Lower leg skin (tissue), 4 donors: Measurements from ENCODE around the gene UGT1A1. TPM values are rescaled to one million over a fixed set of nuclear protein-coding genes. Genes with fewer than 3 reads are reported as not detected.
"Not testable (repeated sequence)": the region's sequence is repeated elsewhere in the genome, so short reads cannot be mapped to it uniquely, and the experiment has no call there.

Source experiments
- DNase-seq, 2 donors: peaks; one replicate each; pipeline ENCODE4 v3.0.0-alpha.2; 2019; ENCODE audit warnings: low spot score in 2 of 2
- H3K4me3 ChIP-seq: fragments of 200-600 bp; sonication (generic); 2 replicates; pipeline ENCODE4 v1.5.1; 2017; ENCODE audit warnings: mild to moderate bottlenecking, low read depth; ENCODE audit not compliant: poor library complexity, severe bottlenecking
- CTCF ChIP-seq, 3 donors: fragments of 450-650 bp; IDR thresholded peaks; one replicate each; pipeline ENCODE4 v1.5.1; 2016; ENCODE audit warnings: antibody characterized with exemption in 3 of 3, mild to moderate bottlenecking in 3 of 3, moderate library complexity in 2 of 3
- POLR2A ChIP-seq, 2 donors: fragments of 450-650 bp; IDR thresholded peaks; one replicate each; pipeline ENCODE4 v1.6.1; 2016 to 2017; ENCODE audit warnings: antibody characterized with exemption in 2 of 2, mild to moderate bottlenecking in 1 of 2, moderate library complexity in 1 of 2
- WGBS, 2 donors: methylation state at CpG; one replicate each; pipeline ENCODE4 v1.1.5; 2018; 5-methylcytosine and 5-hydroxymethylcytosine counted together
- intact Hi-C: fragments of 100-400 bp; cut with DNase I; formaldehyde crosslinking; loops from one replicate; pipeline ENCODE4 v1.15.0; 2023; ENCODE audit warnings: low total_unique reads
- total RNA-seq, 4 donors: library from RNA; depleted of rRNA; stranded (reverse); fragments of >200 nt; gene quantifications; one replicate each; pipeline ENCODE4 v1.1.0, GENCODE V29; 2016

UGT1A1 gene
- total RNA-seq, 4 donors from 2014 or later = 0.21 to 0.80 (median 0.36) TPM

GRCh38 chr2:233718552-233718951 is 41.5 kb upstream of the UGT1A1 start, which contains the start of gene UGT1A4:
Gene UGT1A4 (plus strand): TSS chr2:233718736. CDS start chr2:233718821, 85 bp downstream.
- no peak for DNase-seq
- intact Hi-C loops = no loop called here
- H3K4me3 ChIP-seq = no peak within 1 kb of the TSS
- no peak for TF ChIP-seq CTCF (IDR thresholded peaks at IDR 0.05)
- TF ChIP-seq POLR2A (IDR thresholded peaks at IDR 0.05) = no peak
- WGBS, 2 donors = 80 to 87% methylated on average over 7 of the region's 7 CpGs

- WGBS, 2 donors = 70 to 83% methylated on average over 8 of the region's 8 CpGs
- DNase-seq = no peak
- no peak within 1 kb of the TSS for H3K4me3 ChIP-seq
- TF ChIP-seq POLR2A (IDR thresholded peaks at IDR 0.05) (no peak), CTCF (IDR thresholded peaks at IDR 0.05) (no peak)
- intact Hi-C loops = no loop called here
Measured at GRCh38 chr2:233728723-233729301, 31.3 kb upstream of the UGT1A1 start, which contains the start of gene UGT1A3. Gene UGT1A3 (plus strand): TSS chr2:233729042. CDS start chr2:233729127, 85 bp downstream.

- H3K4me3 ChIP-seq, DNase-seq, intact Hi-C loops: not testable (repeated sequence)
- WGBS, 2 donors = 82 to 86% methylated on average over 11 to 14 of the region's 14 CpGs
Measured at GRCh38 chr2:233736868-233737653, 23.0 kb upstream of the UGT1A1 start.

- TF ChIP-seq POLR2A (IDR thresholded peaks at IDR 0.05) (no peak), CTCF (IDR thresholded peaks at IDR 0.05) (no peak)
- 71 to 78% methylated on average over 2 of the region's 2 CpGs for WGBS, 2 donors
- intact Hi-C loops = no loop called here
- no peak overlapping the region for H3K4me3 ChIP-seq
- DNase-seq = no peak
Measured at GRCh38 chr2:233740870-233741269, 19.2 kb upstream of the UGT1A1 start.

GRCh38 chr2:233743464-233744259 is 16.4 kb upstream of the UGT1A1 start:
- TF ChIP-seq CTCF (IDR thresholded peaks at IDR 0.05) (no peak), POLR2A (IDR thresholded peaks at IDR 0.05) (no peak)
- H3K4me3 ChIP-seq = no peak overlapping the region
- intact Hi-C loops = no loop called here
- 94 to 96% methylated on average over 36 to 42 of the region's 46 CpGs for WGBS, 2 donors
- no peak for DNase-seq
